Renal cortical epithelial cell (primary cell): ENCODE measurements around the gene LYPD6B. TPM values are rescaled to one million over a fixed set of nuclear protein-coding genes. Genes with fewer than 3 reads are reported as not detected.

Experiments
- DNase-seq: peaks from one replicate; pipeline ENCODE4 v3.0.0-alpha.2; 2011; ENCODE audit warnings: low read depth
- total RNA-seq: library from RNA; depleted of rRNA; stranded (reverse); fragments of >200 nt; gene quantifications from 2 replicates; pipeline ENCODE4 v1.2.3, GENCODE V29; 2014

Gene LYPD6B
- total RNA-seq, 1 donor from 2014 or later: 0.15 TPM

GRCh38 chr2:149041482-149041881 is 3.0 kb downstream of the LYPD6B start:
- no peak for DNase-seq

GRCh38 chr2:149042881-149043280 is 4.4 kb downstream of the LYPD6B start:
- no peak for DNase-seq

DNA sequence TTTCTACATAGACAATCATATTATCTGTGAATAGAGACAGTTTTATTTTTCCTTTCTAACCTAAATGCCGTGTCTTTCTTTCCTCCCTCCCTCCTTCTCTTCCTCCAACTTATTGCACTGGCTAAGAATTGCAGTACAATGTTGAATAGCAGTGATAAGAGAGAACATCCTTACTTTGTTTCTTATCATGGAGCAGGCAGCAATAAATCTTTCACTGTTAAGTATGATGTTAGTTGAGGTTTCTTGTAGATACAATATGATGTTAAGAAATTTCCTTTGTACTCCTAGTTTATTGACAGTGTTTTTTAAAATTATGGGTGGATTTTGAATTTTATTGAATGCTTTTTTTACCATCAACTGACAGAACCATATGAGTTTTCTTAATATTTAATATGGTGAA is 6.0 kb downstream of the LYPD6B start:
- no peak for DNase-seq

- no peak for DNase-seq
Measured at GRCh38 chr2:149047118-149047517, 8.6 kb downstream of the LYPD6B start.

GRCh38 chr2:149049142-149049541 is 10.6 kb downstream of the LYPD6B start:
- peak; percentile 13 for DNase-seq

GRCh38 chr2:149050188-149050587 is 11.7 kb downstream of the LYPD6B start:
- DNase-seq: no peak

GRCh38 chr2:149055751-149056150 is 17.3 kb downstream of the LYPD6B start:
- no peak for DNase-seq

GRCh38 chr2:149056541-149057255 is 18.2 kb downstream of the LYPD6B start:
- DNase-seq: no peak

GRCh38 chr2:149057401-149057800 is 18.9 kb downstream of the LYPD6B start:
- DNase-seq: no peak

- no peak for DNase-seq
Measured at GRCh38 chr2:149058936-149059335, 20.4 kb downstream of the LYPD6B start.

- DNase-seq: no peak
Measured at GRCh38 chr2:149059822-149060221, 21.3 kb downstream of the LYPD6B start.

- DNase-seq: no peak
Measured at GRCh38 chr2:149061133-149061745, 22.7 kb downstream of the LYPD6B start.

- no peak for DNase-seq
Measured at GRCh38 chr2:149062531-149062930, 24.0 kb downstream of the LYPD6B start.

DNA sequence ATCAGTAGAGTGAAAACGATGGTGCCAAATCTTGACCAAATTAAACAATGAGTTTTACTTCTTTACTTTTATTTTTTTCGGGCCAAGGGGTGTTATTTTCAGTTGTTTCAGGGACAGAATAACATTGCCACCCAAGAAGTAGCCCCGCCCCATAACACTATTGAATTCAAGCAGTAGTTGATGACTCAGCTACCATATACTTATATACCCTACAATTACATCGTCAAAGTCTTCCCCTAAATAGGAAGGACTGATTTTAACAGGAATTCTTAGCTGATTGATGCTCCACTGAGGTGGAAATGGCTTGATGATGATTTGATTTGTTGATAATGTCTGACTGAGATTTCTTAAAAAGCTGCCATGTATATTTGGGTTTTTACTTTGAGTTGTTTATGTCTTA is 24.7 kb downstream of the LYPD6B start:
- no peak for DNase-seq

DNA sequence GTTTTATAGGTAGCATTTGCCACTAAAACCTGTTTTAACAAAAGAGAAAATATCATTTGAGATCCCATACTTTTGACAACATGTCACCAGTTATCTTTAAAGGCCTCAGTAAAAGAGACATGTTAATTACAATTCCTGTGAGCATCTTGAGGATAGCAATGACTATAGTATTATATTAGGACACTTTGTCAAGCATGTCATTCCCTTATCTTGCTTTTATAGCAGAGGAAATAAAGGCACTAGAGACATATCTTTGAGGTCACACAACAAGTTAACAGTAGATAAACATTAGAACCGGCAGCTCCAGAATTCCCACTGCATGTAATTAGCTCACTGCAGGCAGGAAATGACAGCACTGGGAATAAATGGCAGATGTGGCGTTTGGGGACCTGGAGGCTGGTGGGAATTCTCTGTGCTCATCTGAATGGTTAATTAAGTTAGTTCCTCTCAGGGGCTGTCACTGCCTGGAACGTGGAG is 25.9 kb downstream of the LYPD6B start:
- no peak for DNase-seq

DNA sequence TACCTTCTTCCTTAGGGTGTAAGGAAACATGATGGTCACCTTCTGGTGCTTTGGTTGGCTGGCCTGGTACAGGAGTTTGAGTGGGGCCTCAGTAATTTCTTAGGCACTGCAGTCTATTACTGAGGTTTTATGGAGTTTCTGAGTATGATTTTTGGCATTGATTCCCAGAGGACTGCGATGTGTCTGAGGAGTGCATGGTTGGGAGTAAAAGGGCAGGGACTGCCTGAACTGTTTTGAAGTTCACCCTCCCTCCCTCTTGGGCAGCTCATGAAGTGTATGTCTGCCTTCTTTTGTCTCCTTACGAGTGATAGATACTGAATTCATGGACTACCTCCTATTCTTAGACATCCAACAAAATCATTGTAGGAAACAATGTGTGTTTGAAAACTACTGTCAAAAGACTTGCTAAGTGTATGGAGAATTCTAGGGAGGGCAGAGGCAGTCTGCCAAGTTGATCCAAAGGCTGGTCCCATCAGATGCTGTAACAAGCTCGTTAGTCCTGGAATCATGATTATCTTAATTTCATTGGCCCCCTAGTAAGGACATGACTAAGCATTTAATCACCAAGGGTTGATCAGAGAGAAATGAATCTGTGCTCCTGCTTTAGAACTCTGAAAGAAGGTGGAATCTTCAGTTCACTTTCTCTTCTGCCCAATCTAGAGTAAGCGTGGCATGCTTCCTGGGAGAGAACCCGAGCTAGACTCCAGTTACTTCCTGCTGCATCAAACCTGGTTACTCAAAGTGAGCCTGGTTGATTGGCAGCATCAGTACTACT is 26.5 kb downstream of the LYPD6B start:
- no peak for DNase-seq

DNA sequence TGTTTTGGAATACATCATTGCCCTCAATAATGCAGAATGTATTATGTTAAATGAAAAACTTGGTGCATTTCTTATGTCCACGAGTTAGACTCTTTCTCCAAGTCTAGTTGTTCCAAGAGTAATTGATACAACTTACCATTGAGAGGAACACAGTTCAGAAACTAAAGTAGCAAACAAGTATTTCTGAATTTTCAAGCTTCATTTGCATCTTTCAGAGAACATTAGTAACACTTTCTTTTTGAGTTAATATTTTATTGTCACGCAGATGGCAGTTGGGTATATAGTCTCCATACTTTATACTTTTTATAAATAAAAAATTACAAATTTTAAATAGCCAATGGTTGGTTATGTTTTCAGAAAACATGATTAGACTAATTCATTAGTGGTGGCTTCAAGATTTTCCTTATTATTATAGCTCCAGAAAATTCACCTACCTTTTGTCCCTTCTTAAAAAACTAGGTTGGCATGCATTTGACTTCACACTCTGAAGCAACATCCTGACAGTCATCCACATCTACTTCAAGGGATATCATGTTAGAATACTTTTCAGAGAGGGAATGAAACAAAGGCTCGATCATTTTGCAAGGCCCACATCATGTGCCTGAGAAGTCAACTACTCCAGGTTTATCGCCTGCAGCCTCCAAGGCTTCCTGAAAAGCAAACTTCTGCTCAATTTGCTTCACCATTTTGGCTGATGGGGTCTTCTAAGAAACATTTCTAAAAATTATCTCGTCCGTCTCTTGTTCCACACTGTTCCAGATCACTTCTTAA is 29.9 kb downstream of the LYPD6B start:
- no peak for DNase-seq

DNA sequence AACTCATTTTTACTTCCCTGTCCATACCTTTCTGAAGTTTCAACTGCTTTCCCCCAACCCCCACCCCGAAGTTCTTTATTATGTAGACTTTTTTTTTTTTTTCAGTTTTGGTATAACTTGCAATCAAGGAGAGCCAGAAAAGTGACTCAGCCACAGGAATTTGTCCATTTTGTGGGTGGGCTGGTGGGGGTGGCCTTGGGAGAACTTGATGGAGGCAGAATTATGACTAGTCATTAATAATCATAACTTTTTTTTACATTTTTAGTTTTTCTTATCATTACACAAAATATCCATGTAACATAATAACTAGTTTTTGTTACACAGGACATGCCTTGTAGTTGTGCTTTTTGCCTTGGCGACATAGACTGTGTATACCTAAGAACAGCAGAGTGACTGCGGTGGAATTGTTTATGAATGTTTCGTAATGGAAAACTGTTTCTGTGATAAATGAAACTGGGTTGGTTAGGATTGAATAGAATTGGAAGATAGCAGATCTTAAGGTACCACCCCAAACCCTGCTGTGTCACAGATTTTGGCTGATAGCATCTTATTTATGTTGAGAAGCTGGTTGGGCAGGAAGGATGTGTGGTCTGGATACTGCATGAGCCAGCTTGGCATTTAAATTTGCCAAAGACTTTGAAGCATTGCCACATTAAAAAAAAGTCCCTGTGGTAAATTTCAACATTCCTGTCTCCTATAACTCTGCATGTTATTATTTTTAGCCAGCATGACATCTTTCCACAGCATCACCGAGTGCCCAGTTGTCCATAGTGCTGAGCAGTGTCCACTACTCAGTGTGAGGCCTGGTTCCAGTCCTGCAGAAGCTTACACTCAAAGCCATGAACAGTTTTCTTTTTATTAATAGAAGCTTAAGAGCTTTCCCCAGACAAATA is 30.7 kb downstream of the LYPD6B start:
- peak; percentile 44 for DNase-seq

DNA sequence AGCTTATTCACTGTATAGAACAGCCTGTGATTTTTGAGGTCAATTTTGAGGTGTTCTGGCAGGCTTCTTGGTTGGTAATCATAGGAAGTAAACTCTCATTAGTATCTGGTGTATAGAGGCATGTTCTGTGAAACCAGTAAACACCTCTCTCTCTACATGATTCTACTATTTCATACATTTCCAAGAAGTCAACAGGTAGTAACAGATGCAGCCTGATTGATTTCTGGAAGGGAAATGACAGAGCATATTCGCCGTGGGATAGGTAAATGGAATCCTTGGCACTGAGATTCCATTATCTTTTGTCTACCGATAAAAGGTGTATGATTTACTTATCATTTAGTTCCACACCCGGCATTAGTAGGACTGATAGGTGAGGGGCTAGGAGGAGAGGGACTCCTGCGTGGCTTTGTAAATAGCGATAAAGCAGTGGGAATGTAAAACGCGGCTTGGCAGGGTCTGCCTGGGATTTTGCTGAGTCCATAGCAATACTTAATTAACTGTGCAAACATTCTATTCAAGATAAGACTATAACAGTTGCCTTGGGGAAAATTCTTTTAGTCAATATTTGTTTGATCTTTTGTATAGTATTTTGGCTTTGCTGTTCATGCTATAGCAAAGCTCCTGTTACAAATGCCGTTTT is 32.3 kb downstream of the LYPD6B start:
- no peak for DNase-seq

- DNase-seq: no peak
Measured at GRCh38 chr2:149075105-149075504, 36.6 kb downstream of the LYPD6B start.
